Superior temporal gyrus (tissue), 1 donor: ENCODE data around the gene TBX10.
A peak's percentile ranks its signal among the peaks of the same experiment; 100 is the strongest.
"Not testable (repeated sequence)": the region's sequence is repeated elsewhere in the genome, so short reads cannot be mapped to it uniquely, and the experiment has no call there.

Experiments
- DNase-seq: peaks from one replicate; pipeline ENCODE4 v3.0.0-alpha.2; 2016; ENCODE audit errors: extremely low spot score

The TBX10 gene

GRCh38 chr11:67645521-67646461 lies 6.2 kb upstream of the TBX10 start:
- no peak for DNase-seq

- DNase-seq: no peak
These were observed 5.2 kb upstream of the TBX10 start for GRCh38 chr11:67644472-67645418.

GRCh38 chr11:67644042-67644441 lies 4.5 kb upstream of the TBX10 start:
- DNase-seq: no peak

GRCh38 chr11:67642173-67643120 lies 2.9 kb upstream of the TBX10 start:
- DNase-seq: no peak

GRCh38 chr11:67641338-67642172 lies 2.0 kb upstream of the TBX10 start:
- no peak for DNase-seq

GRCh38 chr11:67640758-67641337 lies 1.3 kb upstream of the TBX10 start:
- no peak for DNase-seq

- peak; percentile 54 for DNase-seq
These were observed 626 bp upstream of the TBX10 start for GRCh38 chr11:67640021-67640757.

- DNase-seq: no peak
These were observed 777 bp downstream of the TBX10 start for GRCh38 chr11:67638535-67639437.

GRCh38 chr11:67637441-67637840 lies 2.1 kb downstream of the TBX10 start:
- DNase-seq: not testable (repeated sequence)

GRCh38 chr11:67636962-67637361 lies 2.6 kb downstream of the TBX10 start:
- DNase-seq: no peak

GRCh38 chr11:67635231-67635521 lies 4.4 kb downstream of the TBX10 start:
- no peak for DNase-seq

- DNase-seq: no peak
These were observed 5.0 kb downstream of the TBX10 start for GRCh38 chr11:67634366-67635230.

- DNase-seq: no peak
These were observed 5.7 kb downstream of the TBX10 start for GRCh38 chr11:67633758-67634365.

GRCh38 chr11:67632982-67633755 lies 6.4 kb downstream of the TBX10 start:
- DNase-seq: no peak

GRCh38 chr11:67632175-67632981 lies 7.2 kb downstream of the TBX10 start:
- no peak for DNase-seq

- DNase-seq: no peak
These were observed 7.7 kb downstream of the TBX10 start for GRCh38 chr11:67631853-67632174.
